K562 (cell line): ENCODE data around the gene RFNG. TPM values are rescaled to one million over a fixed set of nuclear protein-coding genes. Genes with fewer than 3 reads are reported as not detected.
A peak's percentile ranks its signal among the peaks of the same experiment; 100 is the strongest.

Experiments
- ETS1 ChIP-seq: conservative IDR thresholded peaks from 2 replicates; pipeline ENCODE4 v1.6.1; 2011; ENCODE audit warnings: low read depth, mild to moderate bottlenecking, low read length; ENCODE audit not compliant: control insufficient read depth
- FIP1L1 ChIP-seq: fragments of 200-400 bp; formaldehyde crosslinking; IDR thresholded peaks from 2 replicates; pipeline ENCODE4 v1.6.1; 2018; ENCODE audit warnings: mild to moderate bottlenecking, low read depth, low read length; ENCODE audit not compliant: poor library complexity, severe bottlenecking
- FOXP4 ChIP-seq: sonication (generic); formaldehyde crosslinking; IDR thresholded peaks from 2 replicates; pipeline ENCODE4 v1.8.0; 2022; ENCODE audit warnings: mild to moderate bottlenecking, missing genetic modification reagents, borderline replicate concordance
- HNRNPH1 ChIP-seq: fragments of 200-400 bp; formaldehyde crosslinking; optimal IDR thresholded peaks from 2 replicates; pipeline ENCODE3; 2017; ENCODE audit warnings: low read depth, mild to moderate bottlenecking, low read length, moderate library complexity
- IFI16 ChIP-seq: fragments of 250-450 bp; sonication (Bioruptor Pico); IDR thresholded peaks from 2 replicates; pipeline ENCODE4 v2.1.2; 2022; ENCODE audit warnings: mild to moderate bottlenecking, inconsistent platforms
- LEF1 ChIP-seq: fragments of 450-650 bp; IDR thresholded peaks from 2 replicates; pipeline ENCODE4 v1.6.1; 2016; ENCODE audit warnings: mild to moderate bottlenecking
- NR2C1 ChIP-seq, 2 experiments: fragments of 450-650 bp; IDR thresholded peaks; 2 replicates each; pipeline ENCODE4 v1.6.1; 2017; ENCODE audit warnings: mild to moderate bottlenecking in 2 of 2, antibody characterized with exemption in 1 of 2, inconsistent platforms in 1 of 2, missing compliant biosample characterization in 1 of 2, missing genetic modification characterization in 1 of 2
- POLR3G ChIP-seq: IDR thresholded peaks from 2 replicates; pipeline ENCODE4 v1.6.1; 2011; ENCODE audit not compliant: insufficient read length, insufficient replicate concordance; ENCODE audit errors: extremely low read depth
- SAFB ChIP-seq: fragments of 200-400 bp; formaldehyde crosslinking; IDR thresholded peaks from 2 replicates; pipeline ENCODE4 v1.6.1; 2017; ENCODE audit warnings: low read depth, low read length, borderline replicate concordance
- SUPT5H ChIP-seq: fragments of 450-650 bp; IDR thresholded peaks from 2 replicates; pipeline ENCODE4 v1.6.1; 2016
- TEAD1 ChIP-seq, 2 experiments: fragments of 450-650 bp in 1 of 2; sonication (generic) in 1 of 2; formaldehyde crosslinking; IDR thresholded peaks; 2 replicates each; pipeline versions ENCODE4 v1.4.0 to v1.8.0; 2020 to 2022; ENCODE audit warnings: mild to moderate bottlenecking in 2 of 2, missing genetic modification reagents in 1 of 2
- U2AF1 ChIP-seq: fragments of 200-400 bp; formaldehyde crosslinking; optimal IDR thresholded peaks from 2 replicates; pipeline ENCODE3; 2017; ENCODE audit warnings: mild to moderate bottlenecking, low read depth, low read length, moderate library complexity
- UBTF ChIP-seq, 2 experiments: IDR thresholded peaks; 2 replicates each; pipeline ENCODE4 v1.6.1; 2012; ENCODE audit warnings: improper control_type of control experiment in 2 of 2, low read depth in 2 of 2, low read length in 2 of 2, borderline replicate concordance in 1 of 2
- ZBTB11 ChIP-seq, 3 experiments: fragments of 200-800 bp in 1 of 3; fragments of 250-450 bp in 1 of 3; fragments of 450-650 bp in 1 of 3; sonication (Bioruptor Pico) in 1 of 3; sonication (Bioruptor generic) in 1 of 3; formaldehyde crosslinking in 1 of 3; IDR thresholded peaks; 2 replicates each; pipeline versions ENCODE4 v1.6.1 to v1.8.0; 2016 to 2022; ENCODE audit warnings: mild to moderate bottlenecking in 2 of 3, missing genetic modification characterization in 2 of 3, missing compliant biosample characterization in 1 of 3, moderate library complexity in 1 of 3
- ZNF695 ChIP-seq: fragments of 450-650 bp; formaldehyde crosslinking; IDR thresholded peaks from 2 replicates; pipeline ENCODE4 v1.4.0; 2020; ENCODE audit warnings: mild to moderate bottlenecking, moderate library complexity
- polyA plus RNA-seq, 8 experiments: library from polyadenylated mRNA; depleted of rRNA in 4 of 8; stranded (reverse) in 5 of 8; unstranded in 3 of 8; fragments of >200 nt; fragmentation: Nextera tagmentation in 2 of 8; fragmentation: Illumina TruSeq in 1 of 8; extraction: Ambion mirVana in 2 of 8; extraction: Trizol in 1 of 8; gene quantifications; 2 replicates each; pipeline versions ENCODE4 v1.2.1 to v1.2.3, GENCODE V29; 2011 to 2014; ENCODE audit warnings: inconsistent platforms in 1 of 8, missing spikeins in 1 of 8
- total RNA-seq, 7 experiments: library from RNA; depleted of rRNA in 6 of 7; stranded (reverse); fragments of >200 nt in 6 of 7; fragmentation: Illumina TruSeq in 2 of 7; extraction: Trizol in 2 of 7; gene quantifications; 2 replicates each; pipeline versions ENCODE4 v1.2.1 to v1.2.3, GENCODE V29; 2011 to 2021; ENCODE audit warnings: low replicate concordance in 1 of 7

RFNG gene
- total and polyA plus RNA-seq, 9 of the 15 experiments (the other 6 are each of a cell fraction or from before 2014, with no cell fraction given), result 0.32 to 32.8 (median 9.5) TPM

GRCh38 chr17:82092995-82093751 is 41.6 kb upstream of the RFNG start (continued):
- TF ChIP-seq ZBTB11 (CRISPR knock-in tag; IDR thresholded peaks at IDR 0.05), result no peak
- peak; percentile 50; the same call in 1 of the 2 replicates for TF ChIP-seq SUPT5H
- TF ChIP-seq ETS1, result 0 out of 2 replicates have a peak, but pooled peaks have one; percentile 42
- no peak for TF ChIP-seq ZNF695 (CRISPR knock-in tag)
- no peak for TF ChIP-seq IFI16 (CRISPR knock-in tag)
- TF ChIP-seq FOXP4 (CRISPR knock-in tag), result no peak
- TF ChIP-seq FIP1L1, result peak; percentile 91
- no peak for TF ChIP-seq LEF1
- TF ChIP-seq HNRNPH1, result no peak
- TF ChIP-seq UBTF (IDR thresholded peaks at IDR 0.05; ENCODE audit: borderline replicate concordance in 1 of 2, low read depth in 2 of 2, low read length in 2 of 2), result no peak
- TF ChIP-seq NR2C1 (IDR thresholded peaks at IDR 0.05), result no peak
- TF ChIP-seq NR2C1 (tag; IDR thresholded peaks at IDR 0.05), result no peak
- no peak for TF ChIP-seq TEAD1 (CRISPR knock-in tag; IDR thresholded peaks at IDR 0.05)
- no peak for TF ChIP-seq POLR3G
- TF ChIP-seq U2AF1, result no peak
- TF ChIP-seq SAFB, result 0 out of 2 replicates have a peak, but pooled peaks have one; percentile 20
